BE2C (cell line): ENCODE measurements around the gene MRRF.

Experiments used
- DNase-seq: peaks from one replicate; pipeline ENCODE4 v3.0.0-alpha.2; 2020
- H3K27me3 ChIP-seq: fragments of 250-450 bp; sonication (Bioruptor Pico); 2 replicates; pipeline ENCODE4 v1.5.1; 2020; ENCODE audit warnings: mild to moderate bottlenecking
- H3K36me3 ChIP-seq: fragments of 250-450 bp; sonication (Bioruptor Pico); 2 replicates; pipeline ENCODE4 v1.5.1; 2020; ENCODE audit warnings: mild to moderate bottlenecking
- H3K4me1 ChIP-seq: fragments of 250-450 bp; sonication (Bioruptor Pico); 2 replicates; pipeline ENCODE4 v1.5.1; 2020
- H3K4me3 ChIP-seq: 2 replicates; pipeline ENCODE4 v1.5.1; 2011; ENCODE audit warnings: low read depth, low read length
- H3K9me3 ChIP-seq: fragments of 250-450 bp; sonication (Bioruptor Pico); 2 replicates; pipeline ENCODE4 v1.5.1; 2020
- CTCF ChIP-seq: IDR thresholded peaks from 2 replicates; pipeline ENCODE4 v1.5.1; 2012; ENCODE audit warnings: mild to moderate bottlenecking, low read depth, low read length

The MRRF gene

GRCh38 chr9:122263699-122264349, 858 bp upstream of the MRRF start:
- H3K27me3 ChIP-seq: no peaks in the 10 kb centered on the region
- DNase-seq: no peak
- H3K36me3 ChIP-seq: peaks cover 27% of the 10 kb centered on the region
- H3K4me3 ChIP-seq: peak overlapping the region; percentile 70
- no peaks in the 10 kb centered on the region for H3K9me3 ChIP-seq
- no peak for TF ChIP-seq CTCF
- peaks cover 4% of the 10 kb centered on the region; the same call in 1 of the 2 replicates for H3K4me1 ChIP-seq

- H3K36me3 ChIP-seq: peaks cover 13% of the 10 kb centered on the region
- H3K4me3 ChIP-seq: peak overlapping the region; percentile 70
- no peaks in the 10 kb centered on the region for H3K9me3 ChIP-seq
- DNase-seq: peak; percentile 19
- 0 out of 2 replicates have a peak, but pooled peaks have one; percentile 6 for TF ChIP-seq CTCF
- peaks cover 4% of the 10 kb centered on the region; the same call in 1 of the 2 replicates for H3K4me1 ChIP-seq
- H3K27me3 ChIP-seq: no peaks in the 10 kb centered on the region
Observed at GRCh38 chr9:122265149-122265915, 650 bp downstream of the MRRF start.

GRCh38 chr9:122268041-122268814, 3.5 kb downstream of the MRRF start:
- DNase-seq: no peak
- H3K4me3 ChIP-seq: no peak overlapping the region

GRCh38 chr9:122274055-122274454, 9.4 kb downstream of the MRRF start:
- Histone ChIP-seq H3K36me3 (peaks cover 45% of the 10 kb centered on the region), H3K9me3 (no peaks in the 10 kb centered on the region), H3K4me1 (no peaks in the 10 kb centered on the region), H3K4me3 (no peak overlapping the region), H3K27me3 (no peaks in the 10 kb centered on the region)
- no peak for TF ChIP-seq CTCF
- no peak for DNase-seq

More at GRCh38 chr9:122268041-122268814, 3.5 kb downstream of the MRRF start:
- no peaks in the 10 kb centered on the region for H3K27me3 ChIP-seq
- H3K36me3 ChIP-seq: peaks cover 21% of the 10 kb centered on the region
- H3K9me3 ChIP-seq: no peaks in the 10 kb centered on the region
- no peaks in the 10 kb centered on the region for H3K4me1 ChIP-seq
- no peak for TF ChIP-seq CTCF

GRCh38 chr9:122276096-122276495, 11.4 kb downstream of the MRRF start:
- Histone ChIP-seq H3K4me1 (no peaks in the 10 kb centered on the region; the same call in 1 of the 2 replicates), H3K9me3 (no peaks in the 10 kb centered on the region), H3K4me3 (no peak overlapping the region), H3K27me3 (no peaks in the 10 kb centered on the region), H3K36me3 (peaks cover 46% of the 10 kb centered on the region)
- no peak for DNase-seq
- no peak for TF ChIP-seq CTCF
